ENCODE data around the gene C3orf38.
A peak's percentile ranks its signal among the peaks of the same experiment; 100 is the strongest.
"Not testable (repeated sequence)": the region's sequence is repeated elsewhere in the genome, so short reads cannot be mapped to it uniquely, and the experiment has no call there.

C3orf38 gene

DNA sequence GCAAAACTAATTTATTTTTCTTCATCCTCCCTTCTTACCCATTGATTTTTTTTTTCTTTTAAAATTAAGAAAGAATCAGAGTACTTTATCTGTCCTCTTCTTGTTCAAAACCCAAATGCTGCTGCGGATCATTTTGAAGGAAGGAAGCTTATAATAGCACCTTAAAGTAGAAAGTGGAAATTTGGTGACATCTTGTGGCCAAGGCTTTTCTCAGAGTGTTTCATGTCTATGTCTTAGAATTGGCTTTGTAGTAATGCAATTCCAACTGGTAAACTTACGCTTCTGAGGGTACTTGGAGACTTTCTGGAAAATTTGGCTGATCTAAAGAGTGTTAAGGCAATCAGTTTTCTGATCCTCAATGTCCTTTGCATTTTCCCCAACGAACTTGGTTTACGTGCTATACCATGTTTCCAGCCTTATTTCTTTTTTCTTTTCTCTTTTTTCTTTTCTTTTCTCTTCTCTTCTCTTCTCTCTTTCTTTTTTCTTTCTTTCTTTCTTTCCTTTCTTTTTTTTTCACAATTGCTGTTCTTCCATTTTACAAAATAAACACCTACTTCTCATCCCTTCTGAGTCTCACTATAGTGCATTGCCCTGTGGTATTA lies 30.7 kb downstream of the C3orf38 start:
- H3K4me3 ChIP-seq: no peak overlapping the region
- peak; percentile 8 to 12 for TF ChIP-seq CTCF (IDR thresholded peaks at IDR 0.05)
- peaks cover 0 to 26% (median 12%) of the 10 kb centered on the region in 3 donors for H3K9me3 ChIP-seq
- no peaks in the 10 kb centered on the region for H3K4me1 ChIP-seq
- intact Hi-C loops (cut with DNase I; ENCODE audit: low total_unique reads): no loop called here
- DNase-seq: no peak
- H3K27ac ChIP-seq: no peak overlapping the region
- no peaks in the 10 kb centered on the region for H3K36me3 ChIP-seq
- no peaks in the 10 kb centered on the region for H3K27me3 ChIP-seq

GRCh38 chr3:88182165-88182918 lies 32.6 kb downstream of the C3orf38 start:
- H3K9me3 ChIP-seq: peaks cover 0 to 26% (median 15%) of the 10 kb centered on the region in 3 donors
- H3K36me3 ChIP-seq; H3K4me1 ChIP-seq; H3K27me3 ChIP-seq; H3K4me3 ChIP-seq; H3K27ac ChIP-seq; DNase-seq; intact Hi-C loops (cut with DNase I; ENCODE audit: low total_unique reads): not testable (repeated sequence)

GRCh38 chr3:88188436-88188835 lies 38.7 kb downstream of the C3orf38 start:
- TF ChIP-seq CTCF (IDR thresholded peaks at IDR 0.05): no peak
- Histone ChIP-seq H3K4me3 (no peak overlapping the region), H3K4me1 (no peaks in the 10 kb centered on the region), H3K9me3 (peaks cover 0 to 10% (median 10%) of the 10 kb centered on the region in 3 donors), H3K36me3 (no peaks in the 10 kb centered on the region), H3K27me3 (no peaks in the 10 kb centered on the region), H3K27ac (no peak overlapping the region)
- intact Hi-C loops (cut with DNase I; ENCODE audit: low total_unique reads): no loop called here
- DNase-seq: no peak

DNA sequence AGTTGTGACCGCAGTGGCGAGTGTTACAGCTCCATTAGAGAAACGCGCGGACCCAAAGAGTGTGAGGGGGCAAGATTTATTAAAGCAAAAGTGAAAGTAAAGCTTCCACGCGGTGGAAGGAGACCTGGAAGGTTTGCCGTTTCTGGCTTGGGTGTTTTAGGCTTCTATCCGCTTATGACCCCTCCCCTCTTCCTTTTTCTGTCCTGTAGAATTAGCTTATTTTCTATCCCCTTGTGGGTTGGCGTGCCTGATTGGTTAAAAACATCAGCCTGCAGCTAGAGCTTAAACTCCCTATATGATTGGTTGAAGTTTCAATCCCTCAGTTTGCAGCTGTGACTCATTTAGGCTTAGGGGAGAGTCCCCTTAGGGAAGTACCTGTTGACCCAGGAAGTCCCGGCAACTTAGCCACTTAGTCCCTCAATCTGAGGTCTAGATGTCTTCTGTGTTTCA lies 39.6 kb downstream of the C3orf38 start:
- Histone ChIP-seq H3K4me1 (no peaks in the 10 kb centered on the region), H3K36me3 (no peaks in the 10 kb centered on the region), H3K27me3 (no peaks in the 10 kb centered on the region), H3K4me3 (no peak overlapping the region), H3K9me3 (peaks cover 0 to 4% (median under 1%) of the 10 kb centered on the region in 3 donors), H3K27ac (no peak overlapping the region)
- no peak for TF ChIP-seq CTCF (IDR thresholded peaks at IDR 0.05)
- intact Hi-C loops (cut with DNase I; ENCODE audit: low total_unique reads): no loop called here
- DNase-seq: no peak

DNA sequence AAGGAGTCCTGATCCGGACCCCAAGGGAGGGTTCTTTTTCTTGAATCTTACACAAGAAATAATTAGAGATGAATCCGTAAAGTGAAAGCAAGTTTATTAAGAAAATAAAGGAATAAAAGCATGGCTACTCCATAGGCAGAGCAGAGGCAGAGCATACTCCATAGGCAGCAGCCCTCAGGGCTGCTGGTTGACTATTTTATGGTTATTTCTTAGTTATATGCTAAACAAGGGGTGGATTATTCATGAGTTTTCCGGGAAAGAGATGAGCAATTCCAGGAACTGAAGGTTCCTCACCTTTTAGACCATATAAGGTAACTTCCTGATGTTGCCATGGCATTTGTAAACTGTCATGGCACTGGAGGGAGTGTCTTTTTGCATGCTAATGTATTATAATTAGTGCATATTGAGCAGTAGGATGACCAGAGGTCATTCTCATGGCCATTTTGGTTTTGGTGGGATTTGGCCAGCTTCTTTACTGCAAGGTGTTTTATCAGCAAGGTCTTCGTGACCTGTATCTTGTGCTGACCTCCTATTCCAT lies 42.2 kb downstream of the C3orf38 start:
- intact Hi-C loops (cut with DNase I; ENCODE audit: low total_unique reads): no loop called here
- TF ChIP-seq CTCF (IDR thresholded peaks at IDR 0.05): no peak
- H3K4me1 ChIP-seq: no peaks in the 10 kb centered on the region

GRCh38 chr3:88192631-88193030 lies 42.9 kb downstream of the C3orf38 start:
- no peak for DNase-seq
- Histone ChIP-seq H3K4me3 (no peak overlapping the region), H3K27ac (no peak overlapping the region), H3K27me3 (no peaks in the 10 kb centered on the region), H3K36me3 (no peaks in the 10 kb centered on the region), H3K4me1 (no peaks in the 10 kb centered on the region), H3K9me3 (no peaks in the 10 kb centered on the region)
- intact Hi-C loops (cut with DNase I; ENCODE audit: low total_unique reads): no loop called here
- TF ChIP-seq CTCF (IDR thresholded peaks at IDR 0.05): no peak

More for the DNA sequence above, 42.2 kb downstream of the C3orf38 start:
- DNase-seq: no peak
- Histone ChIP-seq H3K9me3 (no peaks in the 10 kb centered on the region), H3K27me3 (no peaks in the 10 kb centered on the region), H3K27ac (no peak overlapping the region), H3K4me3 (no peak overlapping the region), H3K36me3 (no peaks in the 10 kb centered on the region)
